ENCODE measurements around the gene CHST15.

The CHST15 gene

DNA sequence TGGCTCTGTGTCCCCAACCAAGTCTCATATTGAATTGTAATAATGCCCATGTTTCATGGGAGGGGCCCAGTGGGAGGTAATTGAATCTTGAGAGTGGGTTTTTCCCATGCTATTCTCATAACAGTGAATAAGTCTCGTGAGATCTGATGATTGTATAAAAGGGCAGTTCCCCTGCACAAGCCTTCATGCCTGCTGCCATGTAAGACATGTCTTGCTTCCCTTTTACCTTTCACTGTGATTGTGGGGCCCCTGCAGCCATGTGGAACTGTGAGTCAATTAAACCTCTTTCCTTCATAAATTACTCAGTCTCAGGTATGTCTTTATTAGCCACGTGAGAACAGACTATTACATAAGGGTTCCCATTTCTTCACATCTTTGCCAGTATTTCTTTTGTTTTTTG lies 104.7 kb downstream of the CHST15 start:
- ATAC-seq (replicated peaks; ENCODE audit: extremely low read depth, poor library complexity, severe bottlenecking) = no peak
- DNase-seq (ENCODE audit: low spot score in 2 of 2) = no peak
- no peaks in the 10 kb centered on the region for H3K9me3 Mint-ChIP-seq
- H3K27me3 Mint-ChIP-seq = peaks cover 60% of the 10 kb centered on the region
- H3K36me3 Mint-ChIP-seq (ENCODE audit: insufficient read depth) = no peaks in the 10 kb centered on the region
- H3K27ac Mint-ChIP-seq (ENCODE audit: low read depth) = no peak overlapping the region
- H3K4me1 Mint-ChIP-seq = no peaks in the 10 kb centered on the region
- no peak overlapping the region for H3K4me3 Mint-ChIP-seq

DNA sequence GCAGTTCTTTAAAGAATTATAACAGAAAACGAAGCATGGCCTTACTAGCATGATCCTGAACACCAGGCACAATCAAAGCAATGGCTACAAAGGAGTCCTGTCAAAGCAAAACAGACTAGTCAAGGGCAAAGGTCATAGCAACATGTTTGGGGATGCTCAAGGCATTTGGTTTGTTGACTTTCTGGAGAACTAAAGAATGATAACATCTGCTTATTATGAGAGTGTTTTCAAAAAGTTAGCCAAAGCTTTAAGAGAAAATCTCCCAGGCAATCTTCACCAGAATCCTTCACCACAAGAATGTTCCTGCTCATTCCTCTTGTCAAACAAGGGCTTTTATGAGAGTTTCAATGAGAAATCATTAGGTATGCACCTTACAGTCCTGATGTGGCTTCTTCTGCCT lies 106.7 kb downstream of the CHST15 start:
- no peak for DNase-seq (ENCODE audit: low spot score in 2 of 2)
- no peak overlapping the region for H3K4me3 Mint-ChIP-seq
- no peak for ATAC-seq (replicated peaks; ENCODE audit: extremely low read depth, poor library complexity, severe bottlenecking)
- H3K36me3 Mint-ChIP-seq (ENCODE audit: insufficient read depth) = no peaks in the 10 kb centered on the region
- H3K27ac Mint-ChIP-seq (ENCODE audit: low read depth) = no peak overlapping the region
- peaks cover 59% of the 10 kb centered on the region for H3K27me3 Mint-ChIP-seq
- no peaks in the 10 kb centered on the region for H3K9me3 Mint-ChIP-seq
- no peaks in the 10 kb centered on the region for H3K4me1 Mint-ChIP-seq

DNA sequence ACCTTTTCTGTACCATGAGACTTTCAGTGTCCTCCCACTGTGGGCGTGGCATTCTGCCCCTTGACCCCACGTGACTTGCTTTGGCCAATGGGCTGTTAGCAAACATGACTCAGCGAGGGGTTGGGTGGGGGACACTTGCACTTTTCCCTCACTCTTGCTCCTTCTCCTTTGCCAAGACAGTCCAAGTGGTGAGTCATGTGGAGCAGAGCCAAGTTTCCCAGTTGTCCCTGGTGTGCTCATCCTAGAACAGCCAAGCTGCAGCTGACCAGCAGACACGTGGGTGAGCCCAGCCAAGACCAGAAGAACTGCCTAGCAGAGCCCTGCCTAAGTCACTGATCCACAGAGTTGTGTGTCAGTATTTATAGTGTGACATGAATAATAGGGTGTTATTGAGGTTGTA lies 119.0 kb downstream of the CHST15 start:
- ATAC-seq (replicated peaks; ENCODE audit: extremely low read depth, poor library complexity, severe bottlenecking) (no peak), DNase-seq (ENCODE audit: low spot score in 2 of 2) (no peak)
- H3K27me3 Mint-ChIP-seq = peaks cover 83% of the 10 kb centered on the region
- no peaks in the 10 kb centered on the region for H3K9me3 Mint-ChIP-seq
- no peak overlapping the region for H3K4me3 Mint-ChIP-seq
- H3K4me1 Mint-ChIP-seq = no peaks in the 10 kb centered on the region
- no peak overlapping the region for H3K27ac Mint-ChIP-seq (ENCODE audit: low read depth)
- peaks cover 2% of the 10 kb centered on the region for H3K36me3 Mint-ChIP-seq (ENCODE audit: insufficient read depth)

DNA sequence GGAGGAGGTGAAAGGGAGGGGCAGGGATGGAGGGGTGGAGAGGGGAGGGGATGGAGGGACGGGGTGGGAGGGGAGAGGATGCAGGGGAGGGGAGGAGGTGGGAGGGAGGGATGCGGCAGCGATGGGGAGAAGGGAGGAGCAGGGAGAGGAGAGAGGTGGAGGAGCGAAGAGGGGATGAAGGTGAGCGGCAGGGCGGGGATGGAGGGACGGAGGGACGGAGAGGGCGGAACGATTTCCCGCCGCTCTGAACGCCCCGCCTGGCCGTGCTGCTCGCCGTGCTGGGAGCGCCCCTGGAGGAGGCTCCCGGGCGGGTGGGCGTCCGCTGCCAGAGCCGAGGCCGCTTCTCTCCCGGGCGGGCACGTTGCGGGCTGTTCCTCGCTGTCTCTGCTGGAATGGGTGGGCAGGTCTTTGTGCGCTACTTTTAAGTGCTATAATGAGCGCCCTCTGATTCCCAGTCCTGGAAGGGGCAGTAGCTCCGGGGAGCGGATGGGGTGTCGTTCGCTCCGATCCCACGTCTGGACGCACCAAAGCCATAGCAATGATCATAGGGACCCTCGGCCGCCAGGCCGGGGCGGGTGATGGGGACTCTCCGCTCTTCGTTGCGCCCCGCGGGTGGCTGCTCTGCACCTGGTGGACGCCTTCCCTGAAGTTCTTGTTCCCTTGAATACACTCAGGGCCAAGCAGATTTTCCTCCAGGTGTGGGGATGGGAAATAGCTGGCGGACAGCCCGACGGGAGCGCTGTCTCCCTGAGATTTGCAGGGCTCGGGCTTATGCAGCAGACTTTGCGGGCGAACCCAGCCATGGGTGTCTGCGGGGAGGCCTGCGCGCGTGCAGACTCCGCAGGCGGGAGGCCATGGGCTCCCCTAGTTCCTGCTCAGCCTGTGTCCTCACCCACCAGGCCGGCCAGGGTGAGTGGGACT lies 120.7 kb downstream of the CHST15 start:
- H3K9me3 Mint-ChIP-seq = no peaks in the 10 kb centered on the region
- no peaks in the 10 kb centered on the region for H3K4me1 Mint-ChIP-seq
- peaks cover 82% of the 10 kb centered on the region for H3K27me3 Mint-ChIP-seq
- H3K36me3 Mint-ChIP-seq (ENCODE audit: insufficient read depth) = peaks cover 2% of the 10 kb centered on the region
- ATAC-seq (replicated peaks; ENCODE audit: extremely low read depth, poor library complexity, severe bottlenecking) (no peak), DNase-seq (ENCODE audit: low spot score in 2 of 2) (no peak)
- H3K4me3 Mint-ChIP-seq = no peak overlapping the region
- no peak overlapping the region for H3K27ac Mint-ChIP-seq (ENCODE audit: low read depth)

DNA sequence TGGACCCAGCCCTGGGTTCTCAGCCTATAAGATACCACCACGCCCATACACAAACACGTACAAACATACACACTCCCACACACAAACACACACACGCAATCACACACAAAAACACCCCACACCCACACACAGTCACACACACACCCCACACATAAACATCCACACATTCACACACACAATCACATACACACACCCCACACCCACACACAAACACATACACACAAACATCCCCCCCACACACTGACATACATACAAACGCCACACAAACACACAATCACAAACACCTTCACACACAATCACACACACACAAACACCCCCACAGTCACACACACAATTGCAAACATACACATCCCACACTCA lies 122.5 kb downstream of the CHST15 start:
- H3K27me3 Mint-ChIP-seq = peaks cover 64% of the 10 kb centered on the region
- H3K36me3 Mint-ChIP-seq (ENCODE audit: insufficient read depth) = peaks cover 2% of the 10 kb centered on the region
- no peak overlapping the region for H3K27ac Mint-ChIP-seq (ENCODE audit: low read depth)
- no peaks in the 10 kb centered on the region for H3K9me3 Mint-ChIP-seq
- no peak overlapping the region for H3K4me3 Mint-ChIP-seq
- DNase-seq (ENCODE audit: low spot score in 2 of 2) (no peak), ATAC-seq (replicated peaks; ENCODE audit: extremely low read depth, poor library complexity, severe bottlenecking) (no peak)
- H3K4me1 Mint-ChIP-seq = no peaks in the 10 kb centered on the region

DNA sequence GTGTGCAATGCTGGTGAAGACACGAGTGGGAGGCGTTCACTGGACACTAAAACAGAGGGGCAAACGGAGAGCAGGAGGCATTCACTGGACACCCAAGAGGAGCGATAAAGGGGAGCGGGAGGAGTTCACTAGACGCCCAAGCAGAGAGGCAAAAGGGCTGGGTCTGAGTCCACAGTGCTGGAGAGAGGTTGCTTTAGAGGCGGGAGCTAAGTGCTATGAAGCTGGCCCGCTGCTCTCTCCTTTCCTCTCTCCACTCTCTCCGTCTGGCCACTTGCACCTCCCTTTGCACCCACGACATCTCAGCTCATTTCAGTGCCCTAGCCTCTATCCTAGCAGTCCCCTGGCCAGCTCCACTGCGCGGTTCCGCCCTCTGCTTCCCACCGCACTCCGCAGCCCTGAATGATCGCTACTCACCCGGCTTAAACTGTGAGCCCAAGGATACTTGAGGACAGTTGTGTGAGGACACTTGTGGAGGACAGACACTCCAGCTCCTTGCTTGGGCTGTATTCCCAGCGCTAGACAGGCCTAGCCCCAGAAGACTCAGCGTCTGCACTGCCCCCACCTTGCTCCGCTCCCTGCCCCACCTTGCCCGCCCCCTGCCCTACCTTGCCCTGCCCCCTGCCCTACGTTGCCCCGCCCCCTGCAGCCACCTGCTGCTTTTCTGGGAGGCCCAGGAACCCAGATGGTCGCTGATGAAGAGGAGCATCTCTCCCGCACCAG lies 123.0 kb downstream of the CHST15 start:
- ATAC-seq (replicated peaks; ENCODE audit: extremely low read depth, poor library complexity, severe bottlenecking) (no peak), DNase-seq (ENCODE audit: low spot score in 2 of 2) (no peak)
- H3K4me3 Mint-ChIP-seq = no peak overlapping the region
- H3K9me3 Mint-ChIP-seq = no peaks in the 10 kb centered on the region
- no peak overlapping the region for H3K27ac Mint-ChIP-seq (ENCODE audit: low read depth)
- no peaks in the 10 kb centered on the region for H3K4me1 Mint-ChIP-seq
- H3K27me3 Mint-ChIP-seq = peaks cover 59% of the 10 kb centered on the region
- H3K36me3 Mint-ChIP-seq (ENCODE audit: insufficient read depth) = peaks cover 2% of the 10 kb centered on the region

GRCh38 chr10:123967626-123968243 lies 125.7 kb downstream of the CHST15 start:
- Mint-ChIP-seq H3K36me3 (ENCODE audit: insufficient read depth) (peaks cover under 1% of the 10 kb centered on the region), H3K4me3 (no peak overlapping the region), H3K4me1 (no peaks in the 10 kb centered on the region), H3K27ac (ENCODE audit: low read depth) (no peak overlapping the region), H3K27me3 (peaks cover 60% of the 10 kb centered on the region), H3K9me3 (no peaks in the 10 kb centered on the region)
- no peak for ATAC-seq (replicated peaks; ENCODE audit: extremely low read depth, poor library complexity, severe bottlenecking)
- peak in 1 of 2 donors; percentile 19 for DNase-seq (ENCODE audit: low spot score in 2 of 2)

DNA sequence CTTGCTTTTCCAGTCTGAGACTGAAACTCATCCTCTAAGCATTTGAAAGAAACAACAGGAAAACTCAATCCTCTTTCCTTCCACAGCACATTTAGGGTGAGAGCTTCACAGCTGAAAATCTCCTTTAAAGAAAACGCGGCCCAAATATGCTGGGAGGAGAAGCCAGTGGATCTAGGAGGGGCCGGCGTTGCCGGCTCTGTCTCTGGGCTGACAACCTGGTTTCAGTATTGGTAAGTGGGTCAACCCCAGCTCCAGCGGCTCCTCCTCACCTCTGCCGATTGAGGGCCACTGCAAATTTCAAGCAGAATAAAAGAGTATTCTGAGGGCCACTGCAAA lies 126.5 kb downstream of the CHST15 start:
- H3K36me3 Mint-ChIP-seq (ENCODE audit: insufficient read depth) = no peaks in the 10 kb centered on the region
- H3K4me1 Mint-ChIP-seq = no peaks in the 10 kb centered on the region
- no peak for ATAC-seq (replicated peaks; ENCODE audit: extremely low read depth, poor library complexity, severe bottlenecking)
- H3K27me3 Mint-ChIP-seq = peaks cover 64% of the 10 kb centered on the region
- H3K4me3 Mint-ChIP-seq = no peak overlapping the region
- H3K9me3 Mint-ChIP-seq = no peaks in the 10 kb centered on the region
- no peak overlapping the region for H3K27ac Mint-ChIP-seq (ENCODE audit: low read depth)
- no peak for DNase-seq (ENCODE audit: low spot score in 2 of 2)

GRCh38 chr10:123965973-123966895 lies 127.2 kb downstream of the CHST15 start:
- Mint-ChIP-seq H3K4me1 (no peaks in the 10 kb centered on the region), H3K27ac (ENCODE audit: low read depth) (no peak overlapping the region), H3K9me3 (no peaks in the 10 kb centered on the region), H3K4me3 (no peak overlapping the region), H3K36me3 (ENCODE audit: insufficient read depth) (no peaks in the 10 kb centered on the region), H3K27me3 (peaks cover 64% of the 10 kb centered on the region)
- no peak for DNase-seq (ENCODE audit: low spot score in 2 of 2)
- no peak for ATAC-seq (replicated peaks; ENCODE audit: extremely low read depth, poor library complexity, severe bottlenecking)

GRCh38 chr10:123964953-123965352 lies 128.4 kb downstream of the CHST15 start:
- Mint-ChIP-seq H3K36me3 (ENCODE audit: insufficient read depth) (no peaks in the 10 kb centered on the region), H3K9me3 (no peaks in the 10 kb centered on the region), H3K27me3 (peaks cover 57% of the 10 kb centered on the region), H3K4me3 (no peak overlapping the region), H3K27ac (ENCODE audit: low read depth) (no peak overlapping the region), H3K4me1 (no peaks in the 10 kb centered on the region)
- ATAC-seq (replicated peaks; ENCODE audit: extremely low read depth, poor library complexity, severe bottlenecking) (no peak), DNase-seq (ENCODE audit: low spot score in 2 of 2) (no peak)

GRCh38 chr10:123962756-123963530 lies 130.5 kb downstream of the CHST15 start:
- Mint-ChIP-seq H3K9me3 (no peaks in the 10 kb centered on the region), H3K27ac (ENCODE audit: low read depth) (no peak overlapping the region), H3K4me3 (no peak overlapping the region), H3K27me3 (peaks cover 45% of the 10 kb centered on the region), H3K4me1 (no peaks in the 10 kb centered on the region), H3K36me3 (ENCODE audit: insufficient read depth) (no peaks in the 10 kb centered on the region)
- ATAC-seq (replicated peaks; ENCODE audit: extremely low read depth, poor library complexity, severe bottlenecking) (no peak), DNase-seq (ENCODE audit: low spot score in 2 of 2) (no peak)
